Measurements from ENCODE around the gene ADPRM. TPM values are rescaled to one million over a fixed set of nuclear protein-coding genes. Genes with fewer than 3 reads are reported as not detected.

The ADPRM gene
- total and polyA plus RNA-seq, 2 experiments from 2014 or later = 6.8 to 8.8 TPM

- TF ChIP-seq STAT1 (IDR thresholded peaks at IDR 0.05; ENCODE audit: unreplicated experiment) (no peak), NANOG (IDR thresholded peaks at IDR 0.05; ENCODE audit: borderline replicate concordance) (no peak)
- TF ChIP-seq, protein P1, sequence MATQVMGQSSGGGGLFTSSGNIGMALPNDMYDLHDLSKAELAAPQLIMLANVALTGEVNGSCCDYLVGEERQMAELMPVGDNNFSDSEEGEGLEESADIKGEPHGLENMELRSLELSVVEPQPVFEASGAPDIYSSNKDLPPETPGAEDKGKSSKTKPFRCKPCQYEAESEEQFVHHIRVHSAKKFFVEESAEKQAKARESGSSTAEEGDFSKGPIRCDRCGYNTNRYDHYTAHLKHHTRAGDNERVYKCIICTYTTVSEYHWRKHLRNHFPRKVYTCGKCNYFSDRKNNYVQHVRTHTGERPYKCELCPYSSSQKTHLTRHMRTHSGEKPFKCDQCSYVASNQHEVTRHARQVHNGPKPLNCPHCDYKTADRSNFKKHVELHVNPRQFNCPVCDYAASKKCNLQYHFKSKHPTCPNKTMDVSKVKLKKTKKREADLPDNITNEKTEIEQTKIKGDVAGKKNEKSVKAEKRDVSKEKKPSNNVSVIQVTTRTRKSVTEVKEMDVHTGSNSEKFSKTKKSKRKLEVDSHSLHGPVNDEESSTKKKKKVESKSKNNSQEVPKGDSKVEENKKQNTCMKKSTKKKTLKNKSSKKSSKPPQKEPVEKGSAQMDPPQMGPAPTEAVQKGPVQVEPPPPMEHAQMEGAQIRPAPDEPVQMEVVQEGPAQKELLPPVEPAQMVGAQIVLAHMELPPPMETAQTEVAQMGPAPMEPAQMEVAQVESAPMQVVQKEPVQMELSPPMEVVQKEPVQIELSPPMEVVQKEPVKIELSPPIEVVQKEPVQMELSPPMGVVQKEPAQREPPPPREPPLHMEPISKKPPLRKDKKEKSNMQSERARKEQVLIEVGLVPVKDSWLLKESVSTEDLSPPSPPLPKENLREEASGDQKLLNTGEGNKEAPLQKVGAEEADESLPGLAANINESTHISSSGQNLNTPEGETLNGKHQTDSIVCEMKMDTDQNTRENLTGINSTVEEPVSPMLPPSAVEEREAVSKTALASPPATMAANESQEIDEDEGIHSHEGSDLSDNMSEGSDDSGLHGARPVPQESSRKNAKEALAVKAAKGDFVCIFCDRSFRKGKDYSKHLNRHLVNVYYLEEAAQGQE (IDR thresholded peaks at IDR 0.05; ENCODE audit: unreplicated experiment) = no peak
Observed at GRCh38 chr17:10726196-10726595, 28.8 kb downstream of the ADPRM start (continued).

- Mint-ChIP-seq H3K27ac (no peak overlapping the region), H3K4me1 (peaks cover 8% of the 10 kb centered on the region; the same call in 2 of the 3 replicates), H3K9me3 (peaks cover 7% of the 10 kb centered on the region; the same call in 2 of the 3 replicates), H3K36me3 (ENCODE audit: low read depth) (peaks cover 3% of the 10 kb centered on the region; the same call in 2 of the 3 replicates), H3K27me3 (ENCODE audit: insufficient read depth, low read depth, poor library complexity) (peaks cover 5% of the 10 kb centered on the region), H3K4me3 (no peak overlapping the region)
- Histone ChIP-seq H3K4me1 (ENCODE audit: insufficient read depth) (peaks cover 5% of the 10 kb centered on the region; the same call in 1 of the 2 replicates), H3F3A (replicated peaks; ENCODE audit: low read depth) (0 out of 2 replicates have a peak, but pooled peaks cover 3% of the 10 kb centered on the region), H3K27me3 (ENCODE audit: insufficient read depth) (peaks cover 3% of the 10 kb centered on the region; the same call in 1 of the 2 replicates), H3K9me2 (ENCODE audit: insufficient read depth) (no peaks in the 10 kb centered on the region), H3K79me2 (replicated peaks; ENCODE audit: insufficient read depth) (no peaks in the 10 kb centered on the region), H3K36me3 (ENCODE audit: insufficient read depth) (no peaks in the 10 kb centered on the region), H3K4me2 (no peak overlapping the region), H4K20me1 (replicated peaks; ENCODE audit: insufficient read depth) (no peaks in the 10 kb centered on the region), H3K27ac (ENCODE audit: low read depth) (no peak overlapping the region), H2AFZ (no peak overlapping the region), H3K4me3 (no peak overlapping the region)
- TF ChIP-seq, protein P2, sequence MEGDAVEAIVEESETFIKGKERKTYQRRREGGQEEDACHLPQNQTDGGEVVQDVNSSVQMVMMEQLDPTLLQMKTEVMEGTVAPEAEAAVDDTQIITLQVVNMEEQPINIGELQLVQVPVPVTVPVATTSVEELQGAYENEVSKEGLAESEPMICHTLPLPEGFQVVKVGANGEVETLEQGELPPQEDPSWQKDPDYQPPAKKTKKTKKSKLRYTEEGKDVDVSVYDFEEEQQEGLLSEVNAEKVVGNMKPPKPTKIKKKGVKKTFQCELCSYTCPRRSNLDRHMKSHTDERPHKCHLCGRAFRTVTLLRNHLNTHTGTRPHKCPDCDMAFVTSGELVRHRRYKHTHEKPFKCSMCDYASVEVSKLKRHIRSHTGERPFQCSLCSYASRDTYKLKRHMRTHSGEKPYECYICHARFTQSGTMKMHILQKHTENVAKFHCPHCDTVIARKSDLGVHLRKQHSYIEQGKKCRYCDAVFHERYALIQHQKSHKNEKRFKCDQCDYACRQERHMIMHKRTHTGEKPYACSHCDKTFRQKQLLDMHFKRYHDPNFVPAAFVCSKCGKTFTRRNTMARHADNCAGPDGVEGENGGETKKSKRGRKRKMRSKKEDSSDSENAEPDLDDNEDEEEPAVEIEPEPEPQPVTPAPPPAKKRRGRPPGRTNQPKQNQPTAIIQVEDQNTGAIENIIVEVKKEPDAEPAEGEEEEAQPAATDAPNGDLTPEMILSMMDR (conservative IDR thresholded peaks at IDR 0.05; ENCODE audit: low read depth in 2 of 2) = no peak
- TF ChIP-seq, protein P3, sequence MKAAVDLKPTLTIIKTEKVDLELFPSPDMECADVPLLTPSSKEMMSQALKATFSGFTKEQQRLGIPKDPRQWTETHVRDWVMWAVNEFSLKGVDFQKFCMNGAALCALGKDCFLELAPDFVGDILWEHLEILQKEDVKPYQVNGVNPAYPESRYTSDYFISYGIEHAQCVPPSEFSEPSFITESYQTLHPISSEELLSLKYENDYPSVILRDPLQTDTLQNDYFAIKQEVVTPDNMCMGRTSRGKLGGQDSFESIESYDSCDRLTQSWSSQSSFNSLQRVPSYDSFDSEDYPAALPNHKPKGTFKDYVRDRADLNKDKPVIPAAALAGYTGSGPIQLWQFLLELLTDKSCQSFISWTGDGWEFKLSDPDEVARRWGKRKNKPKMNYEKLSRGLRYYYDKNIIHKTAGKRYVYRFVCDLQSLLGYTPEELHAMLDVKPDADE (IDR thresholded peaks at IDR 0.05) = no peak
- no peak for TF ChIP-seq EZH2 (IDR thresholded peaks at IDR 0.05; ENCODE audit: low read depth, unreplicated experiment)
- TF ChIP-seq, protein P4, sequence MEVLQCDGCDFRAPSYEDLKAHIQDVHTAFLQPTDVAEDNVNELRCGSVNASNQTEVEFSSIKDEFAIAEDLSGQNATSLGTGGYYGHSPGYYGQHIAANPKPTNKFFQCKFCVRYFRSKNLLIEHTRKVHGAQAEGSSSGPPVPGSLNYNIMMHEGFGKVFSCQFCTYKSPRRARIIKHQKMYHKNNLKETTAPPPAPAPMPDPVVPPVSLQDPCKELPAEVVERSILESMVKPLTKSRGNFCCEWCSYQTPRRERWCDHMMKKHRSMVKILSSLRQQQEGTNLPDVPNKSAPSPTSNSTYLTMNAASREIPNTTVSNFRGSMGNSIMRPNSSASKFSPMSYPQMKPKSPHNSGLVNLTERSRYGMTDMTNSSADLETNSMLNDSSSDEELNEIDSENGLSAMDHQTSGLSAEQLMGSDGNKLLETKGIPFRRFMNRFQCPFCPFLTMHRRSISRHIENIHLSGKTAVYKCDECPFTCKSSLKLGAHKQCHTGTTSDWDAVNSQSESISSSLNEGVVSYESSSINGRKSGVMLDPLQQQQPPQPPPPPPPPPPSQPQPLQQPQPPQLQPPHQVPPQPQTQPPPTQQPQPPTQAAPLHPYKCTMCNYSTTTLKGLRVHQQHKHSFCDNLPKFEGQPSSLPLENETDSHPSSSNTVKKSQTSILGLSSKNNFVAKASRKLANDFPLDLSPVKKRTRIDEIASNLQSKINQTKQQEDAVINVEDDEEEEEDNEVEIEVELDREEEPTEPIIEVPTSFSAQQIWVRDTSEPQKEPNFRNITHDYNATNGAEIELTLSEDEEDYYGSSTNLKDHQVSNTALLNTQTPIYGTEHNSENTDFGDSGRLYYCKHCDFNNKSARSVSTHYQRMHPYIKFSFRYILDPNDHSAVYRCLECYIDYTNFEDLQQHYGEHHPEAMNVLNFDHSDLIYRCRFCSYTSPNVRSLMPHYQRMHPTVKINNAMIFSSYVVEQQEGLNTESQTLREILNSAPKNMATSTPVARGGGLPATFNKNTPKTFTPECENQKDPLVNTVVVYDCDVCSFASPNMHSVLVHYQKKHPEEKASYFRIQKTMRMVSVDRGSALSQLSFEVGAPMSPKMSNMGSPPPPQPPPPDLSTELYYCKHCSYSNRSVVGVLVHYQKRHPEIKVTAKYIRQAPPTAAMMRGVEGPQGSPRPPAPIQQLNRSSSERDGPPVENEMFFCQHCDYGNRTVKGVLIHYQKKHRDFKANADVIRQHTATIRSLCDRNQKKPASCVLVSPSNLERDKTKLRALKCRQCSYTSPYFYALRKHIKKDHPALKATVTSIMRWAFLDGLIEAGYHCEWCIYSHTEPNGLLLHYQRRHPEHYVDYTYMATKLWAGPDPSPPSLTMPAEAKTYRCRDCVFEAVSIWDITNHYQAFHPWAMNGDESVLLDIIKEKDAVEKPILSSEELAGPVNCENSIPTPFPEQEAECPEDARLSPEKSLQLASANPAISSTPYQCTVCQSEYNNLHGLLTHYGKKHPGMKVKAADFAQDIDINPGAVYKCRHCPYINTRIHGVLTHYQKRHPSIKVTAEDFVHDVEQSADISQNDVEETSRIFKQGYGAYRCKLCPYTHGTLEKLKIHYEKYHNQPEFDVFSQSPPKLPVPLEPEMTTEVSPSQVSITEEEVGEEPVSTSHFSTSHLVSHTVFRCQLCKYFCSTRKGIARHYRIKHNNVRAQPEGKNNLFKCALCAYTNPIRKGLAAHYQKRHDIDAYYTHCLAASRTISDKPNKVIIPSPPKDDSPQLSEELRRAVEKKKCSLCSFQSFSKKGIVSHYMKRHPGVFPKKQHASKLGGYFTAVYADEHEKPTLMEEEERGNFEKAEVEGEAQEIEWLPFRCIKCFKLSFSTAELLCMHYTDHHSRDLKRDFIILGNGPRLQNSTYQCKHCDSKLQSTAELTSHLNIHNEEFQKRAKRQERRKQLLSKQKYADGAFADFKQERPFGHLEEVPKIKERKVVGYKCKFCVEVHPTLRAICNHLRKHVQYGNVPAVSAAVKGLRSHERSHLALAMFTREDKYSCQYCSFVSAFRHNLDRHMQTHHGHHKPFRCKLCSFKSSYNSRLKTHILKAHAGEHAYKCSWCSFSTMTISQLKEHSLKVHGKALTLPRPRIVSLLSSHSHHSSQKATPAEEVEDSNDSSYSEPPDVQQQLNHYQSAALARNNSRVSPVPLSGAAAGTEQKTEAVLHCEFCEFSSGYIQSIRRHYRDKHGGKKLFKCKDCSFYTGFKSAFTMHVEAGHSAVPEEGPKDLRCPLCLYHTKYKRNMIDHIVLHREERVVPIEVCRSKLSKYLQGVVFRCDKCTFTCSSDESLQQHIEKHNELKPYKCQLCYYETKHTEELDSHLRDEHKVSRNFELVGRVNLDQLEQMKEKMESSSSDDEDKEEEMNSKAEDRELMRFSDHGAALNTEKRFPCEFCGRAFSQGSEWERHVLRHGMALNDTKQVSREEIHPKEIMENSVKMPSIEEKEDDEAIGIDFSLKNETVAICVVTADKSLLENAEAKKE (CRISPR knock-in tag; IDR thresholded peaks at IDR 0.05) = no peak
- DNase-seq (ENCODE audit: low spot score) = no peak
- no peak for ATAC-seq
Observed at GRCh38 chr17:10727192-10727591, 29.8 kb downstream of the ADPRM start.
